NCI-H187 (cell line): ENCODE results near the gene WDR70.
"Not testable (repeated sequence)": the region's sequence is repeated elsewhere in the genome, so short reads cannot be mapped to it uniquely, and the experiment has no call there.

Source experiments
- DNase-seq, 2 experiments: peaks; one replicate each; lab custom pipeline; 2025; lab: John Stamatoyannopoulos, UW

The WDR70 gene

GRCh38 chr5:37517686-37518085, 138.6 kb downstream of the WDR70 start:
- DNase-seq: no peak

GRCh38 chr5:37518356-37518755, 139.2 kb downstream of the WDR70 start:
- DNase-seq: not testable (repeated sequence)

GRCh38 chr5:37519304-37519703, 140.2 kb downstream of the WDR70 start:
- no peak for DNase-seq

- DNase-seq: no peak
These were observed 140.7 kb downstream of the WDR70 start for GRCh38 chr5:37519807-37520206.

- DNase-seq: no peak
These were observed 141.7 kb downstream of the WDR70 start for GRCh38 chr5:37520811-37521210.

GRCh38 chr5:37532976-37533740, 154.0 kb downstream of the WDR70 start:
- DNase-seq: no peak

GRCh38 chr5:37533851-37534250, 154.7 kb downstream of the WDR70 start:
- no peak for DNase-seq

GRCh38 chr5:37539459-37539858, 160.3 kb downstream of the WDR70 start:
- no peak for DNase-seq

- no peak for DNase-seq
These were observed 164.1 kb downstream of the WDR70 start for GRCh38 chr5:37543216-37543615.

- no peak for DNase-seq
These were observed 170.3 kb downstream of the WDR70 start for GRCh38 chr5:37549411-37549810.

- DNase-seq: no peak
These were observed 173.0 kb downstream of the WDR70 start for GRCh38 chr5:37552161-37552560.

- no peak for DNase-seq
These were observed 173.9 kb downstream of the WDR70 start for GRCh38 chr5:37552770-37553719.

GRCh38 chr5:37553720-37554404, 174.7 kb downstream of the WDR70 start:
- no peak for DNase-seq

GRCh38 chr5:37554405-37554739, 175.3 kb downstream of the WDR70 start:
- no peak for DNase-seq

GRCh38 chr5:37554938-37555337, 175.8 kb downstream of the WDR70 start:
- DNase-seq: no peak

- DNase-seq: no peak
These were observed 178.7 kb downstream of the WDR70 start for GRCh38 chr5:37557734-37558293.

- no peak for DNase-seq
These were observed 186.0 kb downstream of the WDR70 start for GRCh38 chr5:37565062-37565670.

GRCh38 chr5:37567566-37567965, 188.4 kb downstream of the WDR70 start:
- DNase-seq: no peak

GRCh38 chr5:37568018-37568753, 189.1 kb downstream of the WDR70 start:
- DNase-seq: no peak

GRCh38 chr5:37568893-37569292, 189.8 kb downstream of the WDR70 start:
- no peak for DNase-seq

- DNase-seq: no peak
These were observed 190.3 kb downstream of the WDR70 start for GRCh38 chr5:37569466-37569865.
